Activated CD8-positive, alpha-beta memory T cell treated with anti-CD3 and anti-CD28 coated beads, Interleukin-2, amount 10 ng/mL, durations not matched to agents 7 days and 5 days (primary cell): ENCODE measurements around the gene MBD2. TPM values are rescaled to one million over a fixed set of nuclear protein-coding genes. Genes with fewer than 3 reads are reported as not detected.

ENCODE experiments used
- ATAC-seq: fragments of 150-1000 bp; cut with Tn5 transposase; one replicate; pipeline ENCODE4 v1.10.0; 2021; ENCODE audit warnings: moderate library complexity
- CTCF ChIA-PET: fragments of 350-600 bp; sonication (Branson Sonifier 250); formaldehyde crosslinking; loops from one replicate; lab custom pipeline; 2021; ENCODE audit warnings: antibody characterized with exemption; lab: Charles Lee
- DNase-seq: peaks from one replicate; pipeline ENCODE4 v3.0.0-alpha.2; 2020
- H3K27ac Mint-ChIP-seq: one replicate; pipeline ENCODE4 v1.8.0; 2021; ENCODE audit warnings: mild to moderate bottlenecking, mixed read lengths
- H3K27me3 Mint-ChIP-seq: one replicate; pipeline ENCODE4 v1.8.0; 2021; ENCODE audit warnings: mixed read lengths
- H3K36me3 Mint-ChIP-seq: one replicate; pipeline ENCODE4 v1.8.0; 2021; ENCODE audit warnings: mild to moderate bottlenecking, mixed read lengths
- H3K4me1 Mint-ChIP-seq: one replicate; pipeline ENCODE4 v1.8.0; 2021; ENCODE audit warnings: mixed read lengths
- H3K4me3 Mint-ChIP-seq: one replicate; pipeline ENCODE4 v1.8.0; 2021; ENCODE audit warnings: mild to moderate bottlenecking, moderate library complexity, mixed read lengths
- H3K9me3 Mint-ChIP-seq: one replicate; pipeline ENCODE4 v1.8.0; 2022; ENCODE audit warnings: low read depth, mixed read lengths
- total RNA-seq, 2 experiments: library from RNA; stranded (reverse); gene quantifications; one replicate each; pipeline ENCODE4 v1.2.3, GENCODE V29; 2021

Gene MBD2
- total RNA-seq, 2 experiments from 2014 or later = 148 to 178 TPM

GRCh38 chr18:54181856-54182602 is 42.4 kb downstream of the MBD2 start:
- Mint-ChIP-seq H3K9me3 (no peaks in the 10 kb centered on the region), H3K36me3 (peaks cover 28% of the 10 kb centered on the region), H3K4me3 (no peak overlapping the region), H3K27me3 (no peaks in the 10 kb centered on the region), H3K4me1 (peaks cover 3% of the 10 kb centered on the region), H3K27ac (no peak overlapping the region)
- CTCF ChIA-PET = no interaction called here
- DNase-seq (no peak), ATAC-seq (peak; percentile 64)

GRCh38 chr18:54173980-54174630 is 50.4 kb downstream of the MBD2 start:
- Mint-ChIP-seq H3K9me3 (no peaks in the 10 kb centered on the region), H3K36me3 (peaks cover 30% of the 10 kb centered on the region), H3K4me3 (no peak overlapping the region), H3K27me3 (no peaks in the 10 kb centered on the region), H3K27ac (peak overlapping the region; percentile 54), H3K4me1 (peaks cover 51% of the 10 kb centered on the region)
- ATAC-seq (peak; percentile 69), DNase-seq (no peak)
- CTCF ChIA-PET = interaction anchor here (0.8 to 2.1 kb wide), 6 partner anchors 12 to 184 kb away, joined by 3 to 8 read pairs (median 3); partner anchors contain the start of genes C18orf54 and STARD6

GRCh38 chr18:54173250-54173649 is 51.2 kb downstream of the MBD2 start:
- H3K4me1 Mint-ChIP-seq = peaks cover 55% of the 10 kb centered on the region
- CTCF ChIA-PET = interaction anchor here (1.0 to 2.1 kb wide), 5 partner anchors 11 to 98 kb away, joined by 3 to 8 read pairs (median 4); no protein-coding TSS in a partner anchor
- peak overlapping the region; percentile 54 for H3K27ac Mint-ChIP-seq
- no peak for ATAC-seq
- no peaks in the 10 kb centered on the region for H3K27me3 Mint-ChIP-seq
- H3K36me3 Mint-ChIP-seq = peaks cover 30% of the 10 kb centered on the region
- H3K4me3 Mint-ChIP-seq = no peak overlapping the region
- no peak for DNase-seq
- no peaks in the 10 kb centered on the region for H3K9me3 Mint-ChIP-seq

- ATAC-seq = no peak
Measured at GRCh38 chr18:54169431-54170403, 54.8 kb downstream of the MBD2 start.

GRCh38 chr18:54165450-54165849 is 59.0 kb downstream of the MBD2 start:
- Mint-ChIP-seq H3K4me1 (peaks cover 31% of the 10 kb centered on the region), H3K27ac (no peak overlapping the region), H3K27me3 (no peaks in the 10 kb centered on the region), H3K9me3 (no peaks in the 10 kb centered on the region), H3K4me3 (no peak overlapping the region), H3K36me3 (peaks cover 47% of the 10 kb centered on the region)
- CTCF ChIA-PET = no interaction called here
- DNase-seq = no peak
- ATAC-seq = no peak

More at GRCh38 chr18:54169431-54170403, 54.8 kb downstream of the MBD2 start:
- no peak for DNase-seq
- CTCF ChIA-PET = no interaction called here
- Mint-ChIP-seq H3K4me3 (no peak overlapping the region), H3K27me3 (no peaks in the 10 kb centered on the region), H3K27ac (no peak overlapping the region), H3K36me3 (peaks cover 29% of the 10 kb centered on the region), H3K4me1 (peaks cover 38% of the 10 kb centered on the region), H3K9me3 (no peaks in the 10 kb centered on the region)

- H3K9me3 Mint-ChIP-seq = no peaks in the 10 kb centered on the region
- H3K27ac Mint-ChIP-seq = no peak overlapping the region
- H3K36me3 Mint-ChIP-seq = peaks cover 56% of the 10 kb centered on the region
- ATAC-seq (no peak), DNase-seq (no peak)
- no peaks in the 10 kb centered on the region for H3K27me3 Mint-ChIP-seq
- CTCF ChIA-PET = interaction anchor here (1.2 kb wide), 2 partner anchors 11 to 107 kb away, joined by 3 to 4 read pairs; partner anchors contain the start of gene POLI
- peaks cover 19% of the 10 kb centered on the region for H3K4me1 Mint-ChIP-seq
- no peak overlapping the region for H3K4me3 Mint-ChIP-seq
Measured at GRCh38 chr18:54163453-54163852, 61.0 kb downstream of the MBD2 start.

- no peak overlapping the region for H3K27ac Mint-ChIP-seq
- H3K9me3 Mint-ChIP-seq = no peaks in the 10 kb centered on the region
Measured at GRCh38 chr18:54162431-54162830, 62.0 kb downstream of the MBD2 start.

GRCh38 chr18:54161267-54161666 is 63.2 kb downstream of the MBD2 start:
- no peaks in the 10 kb centered on the region for H3K27me3 Mint-ChIP-seq
- CTCF ChIA-PET = interaction anchor here (2.1 kb wide), 1 partner anchor 11 kb away, joined by 6 read pairs; no protein-coding TSS in a partner anchor
- H3K27ac Mint-ChIP-seq = no peak overlapping the region
- DNase-seq (no peak), ATAC-seq (no peak)
- H3K4me3 Mint-ChIP-seq = no peak overlapping the region
- H3K36me3 Mint-ChIP-seq = peaks cover 66% of the 10 kb centered on the region
- no peaks in the 10 kb centered on the region for H3K9me3 Mint-ChIP-seq
- H3K4me1 Mint-ChIP-seq = peaks cover 19% of the 10 kb centered on the region

More at GRCh38 chr18:54162431-54162830, 62.0 kb downstream of the MBD2 start:
- Mint-ChIP-seq H3K36me3 (peaks cover 66% of the 10 kb centered on the region), H3K4me3 (no peak overlapping the region), H3K4me1 (peaks cover 19% of the 10 kb centered on the region), H3K27me3 (no peaks in the 10 kb centered on the region)
- no peak for DNase-seq
- ATAC-seq = no peak
- CTCF ChIA-PET = interaction anchor here (1.1 to 2.1 kb wide), 2 partner anchors 10 to 11 kb away, joined by 3 to 6 read pairs; no protein-coding TSS in a partner anchor

GRCh38 chr18:54159906-54160305 is 64.6 kb downstream of the MBD2 start:
- Mint-ChIP-seq H3K4me1 (peaks cover 14% of the 10 kb centered on the region), H3K36me3 (peaks cover 69% of the 10 kb centered on the region), H3K27me3 (no peaks in the 10 kb centered on the region), H3K9me3 (no peaks in the 10 kb centered on the region), H3K27ac (no peak overlapping the region), H3K4me3 (no peak overlapping the region)
- CTCF ChIA-PET = no interaction called here
- ATAC-seq = no peak
- DNase-seq = no peak

GRCh38 chr18:54157646-54158385 is 66.7 kb downstream of the MBD2 start:
- Mint-ChIP-seq H3K27ac (no peak overlapping the region), H3K36me3 (peaks cover 72% of the 10 kb centered on the region), H3K27me3 (no peaks in the 10 kb centered on the region), H3K9me3 (no peaks in the 10 kb centered on the region), H3K4me1 (peaks cover 5% of the 10 kb centered on the region), H3K4me3 (no peak overlapping the region)
- ATAC-seq = no peak
- CTCF ChIA-PET = interaction anchor here (1.2 kb wide), 1 partner anchor 54 kb away, joined by 3 read pairs; no protein-coding TSS in a partner anchor
- DNase-seq = no peak

GRCh38 chr18:54155412-54155811 is 69.1 kb downstream of the MBD2 start:
- CTCF ChIA-PET = no interaction called here
- Mint-ChIP-seq H3K4me1 (peaks cover 7% of the 10 kb centered on the region), H3K27ac (no peak overlapping the region), H3K4me3 (no peak overlapping the region), H3K9me3 (no peaks in the 10 kb centered on the region), H3K27me3 (no peaks in the 10 kb centered on the region), H3K36me3 (peaks cover 72% of the 10 kb centered on the region)
- DNase-seq (no peak), ATAC-seq (no peak)

- peaks cover 17% of the 10 kb centered on the region for H3K4me1 Mint-ChIP-seq
- H3K27me3 Mint-ChIP-seq = no peaks in the 10 kb centered on the region
- CTCF ChIA-PET = no interaction called here
- H3K27ac Mint-ChIP-seq = no peak overlapping the region
- H3K4me3 Mint-ChIP-seq = no peak overlapping the region
- H3K36me3 Mint-ChIP-seq = peaks cover 63% of the 10 kb centered on the region
- DNase-seq = no peak
- no peaks in the 10 kb centered on the region for H3K9me3 Mint-ChIP-seq
- ATAC-seq = no peak
Measured at GRCh38 chr18:54154231-54154630, 70.2 kb downstream of the MBD2 start.
